K562 (cell line): ENCODE results near the gene BCAR1. TPM values are rescaled to one million over a fixed set of nuclear protein-coding genes. Genes with fewer than 3 reads are reported as not detected.

Experiments
- ATAC-seq: fragments of 200-7000 bp; cut with Tn5 transposase; 3 replicates; pipeline ENCODE4 v1.9.1; 2020; ENCODE audit warnings: moderate library complexity
- BruUV-seq: library from RNA; stranded (reverse); fragments of 400-500 nt; replicated peaks from 2 replicates; lab custom pipeline; 2021; lab: Mats Ljungman, UMichigan
- CTCF ChIA-PET: fragments of 300-600 bp; formaldehyde crosslinking; extraction: SDS; loops from one replicate; lab custom pipeline; 2021; ENCODE audit warnings: low intra/inter-chr PET ratio; lab: Yijun Ruan, JAX
- POLR2A ChIA-PET: fragments of 300-600, 350-650 bp; sonication (Branson Sonifier 250); formaldehyde crosslinking; extraction: SDS; loops from one replicate; lab custom pipeline; 2021; ENCODE audit warnings: antibody characterized with exemption, inconsistent platforms; lab: Yijun Ruan, JAX
- DNase-seq, 4 experiments: peaks; one replicate each; pipeline versions ENCODE4 v3.0.0 to v3.0.0-alpha.2; 2011 to 2018; ENCODE audit warnings: low spot score in 3 of 4, mixed read lengths in 3 of 4; ENCODE audit errors: extremely low read depth in 1 of 4
- FAIRE-seq: peaks from 2 replicates; lab custom pipeline; 2011; peaks lifted over from hg19 to GRCh38; lab: Jason Lieb, UNC
- H2AFZ ChIP-seq: 2 replicates; pipeline ENCODE4 v1.6.0; 2011; ENCODE audit warnings: low read depth, low read length, control low read depth, inconsistent platforms
- H3K27ac ChIP-seq: fragments of 200-600 bp; 3 replicates; pipeline ENCODE4 v1.8.0; 2011; ENCODE audit warnings: low read depth, mild to moderate bottlenecking, control low read depth, inconsistent platforms, low read length, moderate library complexity, mixed read lengths; ENCODE audit errors: extremely low read depth
- H3K27me3 ChIP-seq, 2 experiments: fragments of 300-600 bp in 1 of 2; 2 replicates in 1 of 2; 3 replicates in 1 of 2; pipeline versions ENCODE4 v1.6.0 to v1.8.0; 2011; ENCODE audit warnings: inconsistent platforms in 2 of 2, low read length in 2 of 2, mild to moderate bottlenecking in 1 of 2, mixed read lengths in 1 of 2, moderate library complexity in 1 of 2; ENCODE audit not compliant: control insufficient read depth in 2 of 2, insufficient read depth in 2 of 2
- H3K36me3 ChIP-seq: fragments of 300-600 bp; 3 replicates; pipeline ENCODE4 v1.8.0; 2011; ENCODE audit warnings: mild to moderate bottlenecking, low read length, inconsistent platforms; ENCODE audit not compliant: control insufficient read depth, insufficient read depth
- H3K4me1 ChIP-seq, 2 experiments: fragments of 200-600 bp in 1 of 2; replicated peaks in 1 of 2; 2 replicates in 1 of 2; 3 replicates in 1 of 2; pipeline versions ENCODE4 v1.5.1 to v1.8.0; 2011; ENCODE audit warnings: inconsistent platforms in 2 of 2, low read length in 2 of 2, mild to moderate bottlenecking in 1 of 2, mixed read lengths in 1 of 2, moderate library complexity in 1 of 2; ENCODE audit not compliant: control insufficient read depth in 2 of 2, insufficient read depth in 2 of 2
- H3K4me2 ChIP-seq: 2 replicates; pipeline ENCODE4 v1.6.1; 2011; ENCODE audit warnings: low read length, control low read depth, inconsistent platforms, mixed read lengths; ENCODE audit not compliant: insufficient read depth
- H3K4me3 ChIP-seq: fragments of 200-600 bp; sonication (generic), shearing (Covaris generic); 2 replicates; pipeline ENCODE4 v1.5.1; 2016; ENCODE audit warnings: control low read depth, inconsistent platforms
- H3K79me2 ChIP-seq: fragments of 200-600 bp; 3 replicates; pipeline ENCODE4 v1.8.0; 2011; ENCODE audit warnings: low read length, inconsistent platforms; ENCODE audit not compliant: control insufficient read depth, insufficient read depth
- H3K9ac ChIP-seq, 2 experiments: 2 replicates each; pipeline versions ENCODE4 v1.6.0 to v1.6.1; 2011; ENCODE audit warnings: low read depth in 2 of 2, low read length in 2 of 2, control low read depth in 1 of 2, inconsistent platforms in 1 of 2, mild to moderate bottlenecking in 1 of 2, mixed read lengths in 1 of 2; ENCODE audit not compliant: insufficient read depth in 1 of 2
- H3K9me1 ChIP-seq: one replicate; pipeline ENCODE4 v1.6.0; 2011; ENCODE audit warnings: inconsistent platforms, mild to moderate bottlenecking, low read length, moderate library complexity; ENCODE audit not compliant: control insufficient read depth, insufficient read depth
- H3K9me3 ChIP-seq: replicated peaks from 2 replicates; pipeline ENCODE4 v1.5.1; 2011; ENCODE audit warnings: low read depth, low read length, inconsistent platforms; ENCODE audit not compliant: control insufficient read depth, insufficient read depth
- H4K20me1 ChIP-seq: replicated peaks from 2 replicates; pipeline ENCODE4 v1.6.1; 2011; ENCODE audit warnings: low read length, inconsistent platforms, mixed read lengths; ENCODE audit not compliant: control insufficient read depth, insufficient read depth
- BCLAF1 ChIP-seq, 2 experiments: fragments of 450-650 bp in 1 of 2; IDR thresholded peaks; 2 replicates each; pipeline ENCODE4 v1.6.1; 2011 to 2017; ENCODE audit warnings: low read depth in 2 of 2, antibody characterized with exemption in 1 of 2, borderline replicate concordance in 1 of 2, low read length in 1 of 2, mild to moderate bottlenecking in 1 of 2, mixed read lengths in 1 of 2; ENCODE audit not compliant: control insufficient read depth in 1 of 2
- BRCA1 ChIP-seq, 2 experiments: fragments of 450-650 bp in 1 of 2; sonication (generic) in 1 of 2; formaldehyde crosslinking in 1 of 2; IDR thresholded peaks; 2 replicates each; pipeline versions ENCODE4 v1.5.0 to v1.6.1; 2017 to 2020; ENCODE audit warnings: mild to moderate bottlenecking in 1 of 2, missing genetic modification reagents in 1 of 2
- DNMT1 ChIP-seq: fragments of 450-650 bp; IDR thresholded peaks from 2 replicates; pipeline ENCODE4 v1.6.1; 2016; ENCODE audit warnings: antibody characterized with exemption, mild to moderate bottlenecking
- EP400 ChIP-seq: fragments of 450-650 bp; IDR thresholded peaks from 2 replicates; pipeline ENCODE4 v1.6.1; 2017; ENCODE audit warnings: antibody characterized with exemption, mild to moderate bottlenecking, moderate library complexity
- ETV6 ChIP-seq, 3 experiments: fragments of 150-350 bp in 1 of 3; sonication (generic) in 1 of 3; formaldehyde crosslinking in 1 of 3; IDR thresholded peaks; 2 replicates each; pipeline versions ENCODE4 v1.6.1 to v1.8.0; 2014 to 2022; ENCODE audit warnings: borderline replicate concordance in 2 of 3, low read depth in 2 of 3, antibody characterized with exemption in 1 of 3, low read length in 1 of 3, mild to moderate bottlenecking in 1 of 3, missing genetic modification reagents in 1 of 3
- KDM1A ChIP-seq, 2 experiments: fragments of 450-650 bp; IDR thresholded peaks; 2 replicates each; pipeline ENCODE4 v1.6.1; 2016; ENCODE audit warnings: mild to moderate bottlenecking in 2 of 2
- KDM5B ChIP-seq: fragments of 200-600 bp; sonication (generic); IDR thresholded peaks from 2 replicates; pipeline ENCODE4 v1.6.1; 2012; ENCODE audit warnings: low read depth, mild to moderate bottlenecking, moderate library complexity, low read length, control low read depth, inconsistent platforms; ENCODE audit not compliant: insufficient replicate concordance
- KLF6 ChIP-seq: fragments of 250-450 bp; sonication (Bioruptor Pico); IDR thresholded peaks from 2 replicates; pipeline ENCODE4 v1.4.0; 2020; ENCODE audit warnings: mild to moderate bottlenecking, moderate library complexity, borderline replicate concordance
- MLX ChIP-seq, 2 experiments: fragments of 450-650 bp in 1 of 2; sonication (generic) in 1 of 2; formaldehyde crosslinking; conservative IDR thresholded peaks; 2 replicates each; pipeline versions ENCODE4 v1.4.0 to v1.8.1; 2020 to 2022; ENCODE audit warnings: mild to moderate bottlenecking in 1 of 2, missing genetic modification reagents in 1 of 2
- MTA2 ChIP-seq: fragments of 450-650 bp; IDR thresholded peaks from 2 replicates; pipeline ENCODE4 v1.6.1; 2016; ENCODE audit warnings: low read depth
- NCOA6 ChIP-seq: fragments of 450-650 bp; IDR thresholded peaks from 2 replicates; pipeline ENCODE4 v1.6.1; 2017; ENCODE audit warnings: mild to moderate bottlenecking
- NFATC3 ChIP-seq: fragments of 450-650 bp; IDR thresholded peaks from 2 replicates; pipeline ENCODE4 v1.6.1; 2017; ENCODE audit warnings: mild to moderate bottlenecking
- PHB ChIP-seq: fragments of 250-450 bp; sonication (Bioruptor Pico); IDR thresholded peaks from 2 replicates; pipeline ENCODE4 v1.5.0; 2021
- PPARD ChIP-seq: fragments of 250-450 bp; sonication (Bioruptor Pico); IDR thresholded peaks from 2 replicates; pipeline ENCODE4 v1.8.0; 2022; ENCODE audit warnings: inconsistent platforms, mild to moderate bottlenecking, moderate library complexity
- SMC3 ChIP-seq: conservative IDR thresholded peaks from 2 replicates; pipeline ENCODE4 v1.6.1; 2011; ENCODE audit warnings: low read depth, low read length, improper control_type of control experiment; ENCODE audit not compliant: insufficient read depth
- TAF1 ChIP-seq: IDR thresholded peaks from 2 replicates; pipeline ENCODE4 v1.6.1; 2011; ENCODE audit warnings: mild to moderate bottlenecking, low read length, moderate library complexity; ENCODE audit not compliant: insufficient read depth, control insufficient read depth, severe bottlenecking; ENCODE audit errors: extremely low read depth
- YY1 ChIP-seq, 3 experiments: IDR thresholded peaks; 2 replicates each; pipeline ENCODE4 v1.6.1; 2011; ENCODE audit warnings: low read length in 2 of 3, mild to moderate bottlenecking in 2 of 3, moderate library complexity in 2 of 3, borderline replicate concordance in 1 of 3, control low read depth in 1 of 3, low read depth in 1 of 3; ENCODE audit not compliant: insufficient read depth in 3 of 3, insufficient replicate concordance in 2 of 3, control insufficient read depth in 1 of 3, insufficient read length in 1 of 3; ENCODE audit errors: extremely low read depth in 1 of 3
- WGBS: fragments of 100-300 bp; shearing (Covaris generic); methylation state at CpG from one replicate; pipeline ENCODE4 v1.1.6; 2016; ENCODE audit warnings: low coverage, mixed read lengths; ENCODE audit not compliant: insufficient coverage; ENCODE audit errors: missing lambda C conversion rate; 5-methylcytosine and 5-hydroxymethylcytosine counted together
- in situ Hi-C: fragments of 300-500 bp; cut with MboI; formaldehyde crosslinking; loops from 4 replicates; pipeline ENCODE4 v1.15.0; 2018; ENCODE audit warnings: inconsistent platforms, mixed read lengths
- intact Hi-C: fragments of 100-400 bp; cut with micrococcal nuclease; formaldehyde crosslinking; loops from 2 replicates; pipeline ENCODE4 v1.14.2; 2022
- polyA plus RNA-seq, 8 experiments: library from polyadenylated mRNA; depleted of rRNA in 4 of 8; stranded (reverse) in 5 of 8; unstranded in 3 of 8; fragments of >200 nt; fragmentation: Nextera tagmentation in 2 of 8; fragmentation: Illumina TruSeq in 1 of 8; extraction: Ambion mirVana in 2 of 8; extraction: Trizol in 1 of 8; gene quantifications; 2 replicates each; pipeline versions ENCODE4 v1.2.1 to v1.2.3, GENCODE V29; 2011 to 2014; ENCODE audit warnings: inconsistent platforms in 1 of 8, missing spikeins in 1 of 8
- total RNA-seq, 7 experiments: library from RNA; depleted of rRNA in 6 of 7; stranded (reverse); fragments of >200 nt in 6 of 7; fragmentation: Illumina TruSeq in 2 of 7; extraction: Trizol in 2 of 7; gene quantifications; 2 replicates each; pipeline versions ENCODE4 v1.2.1 to v1.2.3, GENCODE V29; 2011 to 2021; ENCODE audit warnings: low replicate concordance in 1 of 7

The BCAR1 gene
- total and polyA plus RNA-seq, 9 of the 15 experiments (the other 6 are each of a cell fraction or from before 2014, with no cell fraction given), result 0.10 to 26.3 (median 3.6) TPM

GRCh38 chr16:75241412-75241811, 10.0 kb downstream of the BCAR1 start:
- ATAC-seq (no peak), FAIRE-seq (no peak), DNase-seq (no peak)
- Histone ChIP-seq H3K9me1 (no peaks in the 10 kb centered on the region), H3K27ac (no peak overlapping the region), H3K4me2 (no peak overlapping the region), H2AFZ (no peak overlapping the region), H3K79me2 (peaks cover 5% of the 10 kb centered on the region; the same call in 1 of the 3 replicates), H3K36me3 (peaks cover 21% of the 10 kb centered on the region; the same call in 2 of the 3 replicates), H3K27me3 (no peaks in the 10 kb centered on the region), H4K20me1 (peaks cover 12% of the 10 kb centered on the region; the same call in 1 of the 2 replicates), H3K4me3 (no peak overlapping the region)
- CTCF ChIA-PET, result no interaction called here
- BruUV-seq, result no TSS peak
- POLR2A ChIA-PET, result no interaction called here
- in situ Hi-C loops (no loop called here), intact Hi-C loops (no loop called here)
- TF ChIP-seq NFATC3, result no peak
- no peak for TF ChIP-seq KDM5B
- no peak for TF ChIP-seq BRCA1 (IDR thresholded peaks at IDR 0.05)
- no peak for TF ChIP-seq BRCA1 (CRISPR knock-in tag; IDR thresholded peaks at IDR 0.05)
- no peak for TF ChIP-seq ETV6 (IDR thresholded peaks at IDR 0.05; ENCODE audit: borderline replicate concordance in 1 of 2, low read depth in 2 of 2, low read length in 1 of 2)
- TF ChIP-seq ETV6 (CRISPR knock-in tag; IDR thresholded peaks at IDR 0.05; ENCODE audit: borderline replicate concordance), result no peak
- TF ChIP-seq NCOA6, result no peak
- no peak for TF ChIP-seq EP400
- no peak for TF ChIP-seq BCLAF1 (IDR thresholded peaks at IDR 0.05; ENCODE audit: borderline replicate concordance in 1 of 2, control insufficient read depth in 1 of 2, low read depth in 2 of 2, low read length in 1 of 2)
- TF ChIP-seq TAF1, result no peak
- TF ChIP-seq PPARD (CRISPR knock-in tag), result no peak
- no peak for TF ChIP-seq MLX (CRISPR knock-in tag; conservative IDR thresholded peaks at IDR 0.05)
- TF ChIP-seq KLF6, result no peak
- no peak for TF ChIP-seq YY1 (IDR thresholded peaks at IDR 0.05; ENCODE audit: borderline replicate concordance in 1 of 3, control insufficient read depth in 1 of 3, extremely low read depth in 1 of 3, insufficient read depth in 3 of 3, insufficient read length in 1 of 3, insufficient replicate concordance in 2 of 3, low read depth in 1 of 3, low read length in 2 of 3)
- TF ChIP-seq MTA2, result no peak
- no peak for TF ChIP-seq DNMT1
- no peak for TF ChIP-seq SMC3
- no peak for TF ChIP-seq PHB (CRISPR knock-in tag)
- TF ChIP-seq KDM1A (IDR thresholded peaks at IDR 0.05), result no peak
- TF ChIP-seq, all 486 proteins: peak for 0
- Histone ChIP-seq H3K4me1 (peaks cover 11 to 72% of the 10 kb centered on the region in 2 experiments; a peak in 4 of 5 replicates), H3K9ac (no peak overlapping the region), H3K9me3 (no peaks in the 10 kb centered on the region)
- 84% methylated on average over 5 of the region's 8 CpGs for WGBS
